Type B pancreatic cell (in vitro differentiated cells): ENCODE data around the gene MAP2K3. TPM values are rescaled to one million over a fixed set of nuclear protein-coding genes. Genes with fewer than 3 reads are reported as not detected.
"Not testable (repeated sequence)": the region's sequence is repeated elsewhere in the genome, so short reads cannot be mapped to it uniquely, and the experiment has no call there.

Source experiments
- DNase-seq: peaks from one replicate; pipeline ENCODE4 v3.0.0; 2021; ENCODE audit warnings: mixed read lengths; ENCODE audit not compliant: unreplicated experiment; ENCODE audit errors: extremely low spot score
- H3K27ac Mint-ChIP-seq: 2 replicates; pipeline ENCODE4 v1.8.0; 2021; ENCODE audit warnings: mild to moderate bottlenecking, mixed read lengths
- H3K27me3 Mint-ChIP-seq: 2 replicates; pipeline ENCODE4 v1.8.0; 2021; ENCODE audit warnings: mixed read lengths
- H3K36me3 Mint-ChIP-seq: 2 replicates; pipeline ENCODE4 v1.8.0; 2021; ENCODE audit warnings: mixed read lengths
- H3K4me1 Mint-ChIP-seq: one replicate; pipeline ENCODE4 v1.8.0; 2021; ENCODE audit warnings: mixed read lengths; ENCODE audit not compliant: unreplicated experiment
- H3K4me3 Mint-ChIP-seq: 2 replicates; pipeline ENCODE4 v1.8.0; 2021; ENCODE audit warnings: mild to moderate bottlenecking, mixed read lengths
- H3K9me3 Mint-ChIP-seq: 2 replicates; pipeline ENCODE4 v1.8.0; 2021; ENCODE audit warnings: mixed read lengths
- total RNA-seq: library from RNA; stranded (reverse); gene quantifications from 2 replicates; pipeline ENCODE4 v1.2.1, GENCODE V29; 2021; ENCODE audit warnings: low replicate concordance
- TF ChIP-seq, protein P1 (sequence below): fragments of 200-600 bp; sonication (generic); conservative IDR thresholded peaks from 2 replicates; pipeline ENCODE4 v1.5.0; 2021; ENCODE audit warnings: antibody characterized with exemption, mild to moderate bottlenecking

The MAP2K3 gene
- total RNA-seq, 1 donor from 2014 or later: 23.6 TPM

DNA sequence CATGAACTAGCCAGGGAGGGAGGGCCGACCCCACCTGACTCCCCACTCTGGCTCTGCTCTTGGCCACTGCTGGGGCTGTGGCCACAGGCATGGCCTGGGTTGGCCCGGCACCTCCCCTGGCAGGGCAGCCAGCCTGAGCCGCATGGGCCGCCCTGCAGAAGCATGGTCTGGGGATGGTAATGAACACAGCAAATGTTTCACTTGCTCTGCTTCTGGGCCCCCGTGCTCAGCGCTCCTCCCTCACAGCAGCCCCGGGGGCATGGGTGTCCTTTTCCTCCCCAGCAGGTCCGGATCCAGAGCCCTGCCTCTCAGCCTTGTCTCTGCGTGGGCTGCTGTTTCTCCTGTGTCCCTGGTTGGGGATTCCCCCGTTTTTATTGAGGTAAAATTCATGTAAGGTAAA, 60.7 kb downstream of the MAP2K3 start:
- Mint-ChIP-seq H3K9me3 (no peaks in the 10 kb centered on the region), H3K4me1 (no peaks in the 10 kb centered on the region), H3K27ac (no peak overlapping the region), H3K27me3 (no peaks in the 10 kb centered on the region), H3K36me3 (no peaks in the 10 kb centered on the region), H3K4me3 (no peak overlapping the region)
- TF ChIP-seq, protein P1, sequence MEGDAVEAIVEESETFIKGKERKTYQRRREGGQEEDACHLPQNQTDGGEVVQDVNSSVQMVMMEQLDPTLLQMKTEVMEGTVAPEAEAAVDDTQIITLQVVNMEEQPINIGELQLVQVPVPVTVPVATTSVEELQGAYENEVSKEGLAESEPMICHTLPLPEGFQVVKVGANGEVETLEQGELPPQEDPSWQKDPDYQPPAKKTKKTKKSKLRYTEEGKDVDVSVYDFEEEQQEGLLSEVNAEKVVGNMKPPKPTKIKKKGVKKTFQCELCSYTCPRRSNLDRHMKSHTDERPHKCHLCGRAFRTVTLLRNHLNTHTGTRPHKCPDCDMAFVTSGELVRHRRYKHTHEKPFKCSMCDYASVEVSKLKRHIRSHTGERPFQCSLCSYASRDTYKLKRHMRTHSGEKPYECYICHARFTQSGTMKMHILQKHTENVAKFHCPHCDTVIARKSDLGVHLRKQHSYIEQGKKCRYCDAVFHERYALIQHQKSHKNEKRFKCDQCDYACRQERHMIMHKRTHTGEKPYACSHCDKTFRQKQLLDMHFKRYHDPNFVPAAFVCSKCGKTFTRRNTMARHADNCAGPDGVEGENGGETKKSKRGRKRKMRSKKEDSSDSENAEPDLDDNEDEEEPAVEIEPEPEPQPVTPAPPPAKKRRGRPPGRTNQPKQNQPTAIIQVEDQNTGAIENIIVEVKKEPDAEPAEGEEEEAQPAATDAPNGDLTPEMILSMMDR: no peak
- peak; percentile 58 for DNase-seq

DNA sequence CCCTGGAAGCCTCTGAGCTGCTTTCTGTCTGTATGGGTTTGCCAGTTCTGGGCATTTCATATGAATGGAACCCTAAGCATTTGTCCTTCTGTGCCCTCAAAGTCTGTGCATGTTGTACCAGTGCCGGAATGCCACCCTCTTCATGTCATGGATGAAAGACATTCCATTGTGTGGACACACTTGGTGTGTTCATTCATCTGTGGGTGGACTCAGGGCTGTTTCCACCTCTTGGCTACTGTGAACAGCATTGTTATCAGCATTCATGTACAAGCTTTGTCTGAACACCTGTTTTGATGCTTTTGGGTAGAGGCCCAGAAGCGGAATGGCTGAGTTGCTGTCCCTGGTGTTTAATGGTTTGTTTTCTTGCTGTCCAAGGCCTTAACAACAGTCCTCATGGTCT, 61.6 kb downstream of the MAP2K3 start:
- not testable (repeated sequence) for H3K4me1 Mint-ChIP-seq, H3K9me3 Mint-ChIP-seq, H3K4me3 Mint-ChIP-seq, H3K27me3 Mint-ChIP-seq, H3K27ac Mint-ChIP-seq, H3K36me3 Mint-ChIP-seq, DNase-seq

DNA sequence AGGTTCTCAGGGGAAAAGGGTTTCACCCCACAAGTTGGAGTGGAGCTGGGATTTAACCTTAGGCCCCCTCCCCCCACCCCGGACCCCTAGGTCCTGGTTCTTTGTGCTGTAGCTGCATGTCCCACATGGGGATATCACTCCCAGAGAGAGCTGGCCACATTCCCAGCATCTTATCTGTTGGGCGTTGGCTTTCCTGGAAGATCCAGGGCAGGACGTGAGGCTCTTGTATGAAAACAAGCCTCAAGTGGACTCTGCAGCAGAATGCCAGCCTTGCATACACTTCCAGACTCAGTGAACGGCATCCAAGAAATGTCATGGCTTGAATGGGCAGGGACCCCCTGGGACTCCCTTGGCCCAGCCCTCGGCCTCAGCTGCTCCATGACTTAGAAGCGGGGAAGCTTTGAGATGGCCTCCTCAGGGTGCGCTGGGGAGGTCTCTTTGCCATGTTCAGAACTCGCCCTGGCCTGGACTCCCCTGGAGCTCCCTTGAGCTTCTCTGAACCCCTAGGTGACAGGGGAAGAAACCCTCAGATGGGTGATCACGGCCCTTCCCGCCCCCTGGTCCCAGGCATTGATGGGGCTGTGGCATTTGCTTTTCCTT, 62.2 kb downstream of the MAP2K3 start:
- H3K4me3 Mint-ChIP-seq, DNase-seq, H3K27ac Mint-ChIP-seq, H3K36me3 Mint-ChIP-seq, H3K27me3 Mint-ChIP-seq, H3K4me1 Mint-ChIP-seq, H3K9me3 Mint-ChIP-seq: not testable (repeated sequence)

DNA sequence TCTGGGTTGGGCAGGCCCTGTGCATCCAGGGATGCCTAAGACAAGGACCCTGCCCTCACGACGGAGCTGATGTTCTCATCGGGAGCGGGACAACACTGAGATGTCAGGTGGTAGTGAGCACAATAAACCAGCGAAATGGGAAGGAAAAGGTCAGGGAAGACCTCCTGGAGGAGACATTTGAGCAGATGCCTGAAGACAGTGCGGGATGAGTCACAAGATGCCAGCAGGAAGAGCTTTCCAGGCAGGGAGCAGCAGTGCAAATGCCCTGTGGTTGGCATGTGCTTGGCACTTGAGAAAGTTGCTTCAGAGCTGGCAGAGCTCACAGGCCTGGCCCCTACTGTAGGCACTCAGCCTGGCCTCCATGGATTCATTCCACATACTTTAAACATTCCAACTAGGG, 63.1 kb downstream of the MAP2K3 start:
- H3K4me1 Mint-ChIP-seq, DNase-seq, H3K9me3 Mint-ChIP-seq, H3K27ac Mint-ChIP-seq, H3K27me3 Mint-ChIP-seq, H3K36me3 Mint-ChIP-seq, H3K4me3 Mint-ChIP-seq: not testable (repeated sequence)

DNA sequence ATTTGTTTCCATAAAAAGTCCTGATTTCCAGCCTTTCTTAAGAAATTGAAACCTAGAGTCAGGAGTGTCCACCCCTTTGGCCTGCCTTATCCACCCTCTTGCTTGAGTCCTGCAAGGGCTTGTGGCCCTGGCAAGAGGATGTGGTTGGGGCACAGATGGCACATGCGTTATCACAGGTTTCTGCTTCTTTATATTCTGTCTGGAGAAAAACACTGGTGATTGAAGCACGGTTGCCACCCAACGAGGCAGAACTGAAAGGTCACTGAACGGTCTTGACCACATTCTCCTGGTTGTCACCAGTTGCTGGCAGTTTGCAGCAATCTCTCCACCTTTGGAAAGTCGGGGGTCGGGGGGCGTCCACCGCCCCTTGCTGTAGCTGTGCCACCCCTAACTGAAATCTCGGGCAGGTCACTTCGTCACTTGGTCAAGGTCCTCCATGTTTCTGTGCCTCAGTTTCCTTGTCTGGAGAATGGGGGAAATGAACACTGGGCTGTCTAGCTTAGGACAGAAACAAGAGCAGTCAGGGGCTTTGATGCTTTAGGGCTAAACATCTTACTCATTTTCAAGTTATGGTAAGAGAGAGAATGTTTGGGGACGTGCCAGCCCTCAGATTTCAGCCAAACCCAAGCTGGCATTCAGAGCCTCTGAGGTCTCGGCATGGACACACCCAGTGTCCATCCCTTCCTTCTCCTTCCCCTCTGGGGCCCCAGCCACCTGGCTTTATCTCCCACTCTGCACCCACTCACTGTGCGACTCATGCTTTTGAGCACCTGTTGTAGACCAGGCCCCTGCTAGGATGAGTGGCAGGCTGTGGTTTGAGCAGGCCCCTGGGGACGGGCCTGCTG, 63.8 kb downstream of the MAP2K3 start:
- DNase-seq, H3K27me3 Mint-ChIP-seq, H3K9me3 Mint-ChIP-seq, H3K27ac Mint-ChIP-seq, H3K4me3 Mint-ChIP-seq, H3K4me1 Mint-ChIP-seq, H3K36me3 Mint-ChIP-seq: not testable (repeated sequence)

DNA sequence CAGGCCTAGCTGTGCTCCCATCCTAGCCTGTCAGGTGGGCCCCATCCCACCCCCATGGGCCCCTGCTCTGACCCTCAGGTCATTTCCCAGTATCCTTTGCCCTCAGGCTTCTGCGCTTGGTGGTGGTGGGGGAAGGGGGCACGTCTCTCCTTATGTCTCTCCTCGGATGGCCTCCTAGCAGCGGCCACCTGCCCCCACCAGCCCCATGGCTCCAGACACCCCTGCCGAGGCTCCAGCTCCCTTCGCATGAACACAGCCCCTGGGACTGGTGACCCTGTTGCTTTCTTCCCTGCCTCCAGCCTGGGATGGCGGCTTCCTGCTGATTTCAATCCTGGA, 64.4 kb downstream of the MAP2K3 start:
- H3K4me1 Mint-ChIP-seq, H3K27ac Mint-ChIP-seq, H3K9me3 Mint-ChIP-seq, H3K36me3 Mint-ChIP-seq, H3K27me3 Mint-ChIP-seq, DNase-seq, H3K4me3 Mint-ChIP-seq: not testable (repeated sequence)

DNA sequence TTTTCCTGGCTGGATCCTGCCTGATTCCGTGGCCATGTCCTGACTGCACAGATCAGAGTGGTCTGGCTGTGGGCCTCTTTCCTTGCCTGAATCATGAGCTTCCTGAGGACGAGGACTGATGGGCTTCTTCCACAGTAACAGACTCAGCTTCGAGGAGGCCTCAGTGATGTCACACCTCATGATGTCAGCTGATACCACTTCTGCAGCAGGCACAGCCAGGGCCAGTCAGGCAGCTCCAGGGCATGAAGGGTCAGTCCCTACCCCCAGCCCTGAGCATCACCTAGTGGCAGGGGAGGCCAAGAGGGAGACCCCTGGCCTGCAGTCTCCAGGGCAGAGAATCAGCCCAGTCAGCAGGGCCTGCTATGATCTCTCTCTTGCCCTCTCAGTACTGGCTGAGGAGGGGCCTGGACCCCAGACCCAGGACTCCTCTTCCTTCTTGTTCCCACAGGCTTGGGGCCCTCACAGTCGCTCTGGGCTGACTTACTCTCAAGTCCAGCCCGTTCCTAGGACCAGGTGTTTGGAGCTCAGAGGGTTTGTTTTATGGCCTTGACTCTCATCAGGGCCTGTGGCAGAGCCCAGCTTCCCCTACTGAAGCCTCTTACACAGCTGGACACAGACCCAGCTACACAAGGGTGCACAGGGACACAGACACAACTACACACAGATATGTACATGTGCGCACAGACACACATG, 65.0 kb downstream of the MAP2K3 start:
- H3K36me3 Mint-ChIP-seq, H3K4me3 Mint-ChIP-seq, DNase-seq, H3K9me3 Mint-ChIP-seq, H3K4me1 Mint-ChIP-seq, H3K27ac Mint-ChIP-seq, H3K27me3 Mint-ChIP-seq: not testable (repeated sequence)

DNA sequence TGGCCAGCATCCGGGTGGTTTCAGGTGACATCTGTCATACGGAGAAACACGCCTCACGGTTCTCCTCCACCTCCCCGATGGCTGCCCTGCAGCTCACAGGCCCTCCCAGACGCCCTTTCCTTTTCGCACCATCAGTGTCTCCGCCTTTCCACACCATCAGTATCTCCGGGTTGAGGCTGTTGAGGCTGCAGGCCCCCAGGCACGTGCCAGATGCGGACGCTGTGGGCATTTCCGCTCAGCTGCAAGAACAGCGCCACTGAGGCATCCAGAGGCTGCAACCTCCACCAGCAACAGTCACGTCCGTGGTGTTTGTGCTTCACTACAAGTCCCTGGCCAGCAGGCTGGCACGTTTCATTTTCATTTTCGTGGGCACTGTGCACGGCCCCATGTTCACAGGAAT, 66.0 kb downstream of the MAP2K3 start:
- not testable (repeated sequence) for H3K4me3 Mint-ChIP-seq, H3K27ac Mint-ChIP-seq, H3K27me3 Mint-ChIP-seq, H3K36me3 Mint-ChIP-seq, DNase-seq, H3K9me3 Mint-ChIP-seq
- H3K4me1 Mint-ChIP-seq: peaks cover 12% of the 10 kb centered on the region

DNA sequence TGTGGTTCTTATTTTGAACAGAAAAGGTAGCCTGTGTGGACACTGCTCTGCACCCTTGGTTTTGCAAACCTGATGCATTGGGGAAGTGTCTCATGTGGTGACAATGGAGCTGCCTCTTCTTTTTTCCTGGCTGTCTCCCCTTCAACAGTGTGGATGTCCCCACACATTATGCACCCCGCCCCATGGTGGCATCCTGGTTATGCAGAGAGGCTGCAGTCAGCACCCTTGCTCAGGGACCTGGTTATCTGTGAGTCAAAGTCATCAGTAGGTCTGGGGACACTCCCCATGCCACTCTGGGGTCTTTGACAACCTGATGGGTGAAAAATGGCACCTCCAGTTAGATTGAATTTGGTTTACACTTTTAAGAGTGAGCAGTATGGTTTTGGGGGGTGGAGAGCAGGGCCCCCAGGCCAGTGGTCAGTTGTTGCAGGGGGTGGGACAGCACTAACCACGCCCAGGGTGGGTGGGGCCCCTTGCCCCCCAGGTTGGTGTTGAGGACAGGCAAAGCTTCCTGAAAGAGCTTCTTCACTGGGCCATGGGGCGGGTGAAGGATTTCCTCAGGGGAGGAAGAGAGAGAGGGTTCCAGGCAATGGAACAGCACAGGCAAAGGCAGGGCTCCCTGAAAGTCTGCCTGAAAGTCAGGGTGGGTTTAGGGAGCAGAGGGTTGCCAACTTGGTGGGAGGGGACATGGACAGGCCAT, 67.0 kb downstream of the MAP2K3 start:
- TF ChIP-seq, protein P1: no peak
- no peak for DNase-seq
- Mint-ChIP-seq H3K27ac (no peak overlapping the region), H3K27me3 (peaks cover 2% of the 10 kb centered on the region), H3K4me3 (no peak overlapping the region), H3K4me1 (peaks cover 12% of the 10 kb centered on the region), H3K9me3 (no peaks in the 10 kb centered on the region), H3K36me3 (no peaks in the 10 kb centered on the region)
